22Rv1 (cell line): ENCODE data around the gene ZNF672.

Experiments
- ZFX ChIP-seq: fragments of 450-650 bp; IDR thresholded peaks from 2 replicates; pipeline ENCODE4 v1.6.1; 2017; ENCODE audit warnings: antibody characterized with exemption, borderline replicate concordance
- TF ChIP-seq, protein P1 (sequence below): fragments of 450-650 bp; IDR thresholded peaks from 2 replicates; pipeline ENCODE4 v1.5.1; 2017; ENCODE audit warnings: mild to moderate bottlenecking

DNA sequence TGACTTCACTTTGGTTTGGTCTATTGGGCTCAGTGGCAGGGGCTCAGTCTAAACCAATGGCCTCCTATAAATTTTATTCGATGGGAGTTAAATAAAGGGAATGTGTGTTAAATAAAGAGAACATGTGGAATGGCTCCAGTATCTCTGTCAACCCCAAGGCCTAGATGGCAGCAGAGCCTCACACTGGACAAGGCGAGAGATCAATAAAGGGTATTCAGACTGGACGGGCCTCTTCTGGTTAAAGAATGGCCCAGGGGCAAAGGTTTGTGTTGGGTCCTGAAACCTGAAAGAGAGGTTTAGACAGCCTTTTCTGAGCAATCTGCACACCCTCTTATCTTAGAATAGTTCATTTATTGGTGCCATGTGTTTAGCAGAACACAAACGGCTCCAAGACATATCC is 47.0 kb upstream of the ZNF672 start:
- TF ChIP-seq, protein P1, sequence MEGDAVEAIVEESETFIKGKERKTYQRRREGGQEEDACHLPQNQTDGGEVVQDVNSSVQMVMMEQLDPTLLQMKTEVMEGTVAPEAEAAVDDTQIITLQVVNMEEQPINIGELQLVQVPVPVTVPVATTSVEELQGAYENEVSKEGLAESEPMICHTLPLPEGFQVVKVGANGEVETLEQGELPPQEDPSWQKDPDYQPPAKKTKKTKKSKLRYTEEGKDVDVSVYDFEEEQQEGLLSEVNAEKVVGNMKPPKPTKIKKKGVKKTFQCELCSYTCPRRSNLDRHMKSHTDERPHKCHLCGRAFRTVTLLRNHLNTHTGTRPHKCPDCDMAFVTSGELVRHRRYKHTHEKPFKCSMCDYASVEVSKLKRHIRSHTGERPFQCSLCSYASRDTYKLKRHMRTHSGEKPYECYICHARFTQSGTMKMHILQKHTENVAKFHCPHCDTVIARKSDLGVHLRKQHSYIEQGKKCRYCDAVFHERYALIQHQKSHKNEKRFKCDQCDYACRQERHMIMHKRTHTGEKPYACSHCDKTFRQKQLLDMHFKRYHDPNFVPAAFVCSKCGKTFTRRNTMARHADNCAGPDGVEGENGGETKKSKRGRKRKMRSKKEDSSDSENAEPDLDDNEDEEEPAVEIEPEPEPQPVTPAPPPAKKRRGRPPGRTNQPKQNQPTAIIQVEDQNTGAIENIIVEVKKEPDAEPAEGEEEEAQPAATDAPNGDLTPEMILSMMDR, result no peak
- TF ChIP-seq ZFX, result no peak
